ENCODE data around the gene C17orf67.

GRCh38 chr17:56880133-56880532 lies 46.4 kb upstream of the C17orf67 start:
- TF ChIP-seq PATZ1 (CRISPR knock-in tag; IDR thresholded peaks at IDR 0.05; ENCODE audit: borderline replicate concordance) (no peak), RARB (CRISPR knock-in tag; IDR thresholded peaks at IDR 0.05) (no peak), BACH2 (CRISPR knock-in tag; IDR thresholded peaks at IDR 0.05; ENCODE audit: borderline replicate concordance) (no peak), CREB5 (CRISPR knock-in tag; IDR thresholded peaks at IDR 0.05; ENCODE audit: low read depth) (no peak)

All from SK-N-SH treated with all-trans-retinoic acid at 6 μM for 48 hours (cell line).